ENCODE results near the gene CCDC63. TPM values are rescaled to one million over a fixed set of nuclear protein-coding genes. Genes with fewer than 3 reads are reported as not detected.

CCDC63 gene
- total RNA-seq, 2 donors from 2014 or later, result not detected

DNA sequence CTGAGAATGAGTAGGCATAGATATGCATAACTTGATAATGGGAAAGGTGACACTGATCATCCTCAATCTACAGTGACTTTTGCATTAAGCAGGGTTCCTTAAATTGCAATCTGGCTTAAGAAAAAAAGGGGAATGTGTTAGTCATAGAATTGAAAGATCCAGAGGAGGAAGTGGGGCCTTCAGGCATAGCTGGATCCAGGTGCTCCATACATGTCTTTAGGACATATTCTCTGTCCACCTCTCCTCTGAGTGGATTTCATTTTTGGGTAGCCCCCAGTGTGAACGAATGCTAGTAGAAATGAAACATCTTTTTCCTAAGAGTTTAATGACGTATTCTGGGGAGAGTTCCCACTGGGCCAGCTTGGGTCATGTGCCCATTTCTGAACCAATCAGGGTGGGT is 27.6 kb downstream of the CCDC63 start:
- no peak overlapping the region for H3K27ac Mint-ChIP-seq
- H3K4me3 Mint-ChIP-seq, result no peak overlapping the region
- DNase-seq (ENCODE audit: low spot score) (no peak), ATAC-seq (no peak)
- no peaks in the 10 kb centered on the region for H3K36me3 Mint-ChIP-seq
- no peaks in the 10 kb centered on the region for H3K4me1 Mint-ChIP-seq (ENCODE audit: low read depth in 2 of 2)
- peaks cover 0 to 13% of the 10 kb centered on the region in 2 donors for H3K27me3 Mint-ChIP-seq
- no peaks in the 10 kb centered on the region for H3K9me3 Mint-ChIP-seq

DNA sequence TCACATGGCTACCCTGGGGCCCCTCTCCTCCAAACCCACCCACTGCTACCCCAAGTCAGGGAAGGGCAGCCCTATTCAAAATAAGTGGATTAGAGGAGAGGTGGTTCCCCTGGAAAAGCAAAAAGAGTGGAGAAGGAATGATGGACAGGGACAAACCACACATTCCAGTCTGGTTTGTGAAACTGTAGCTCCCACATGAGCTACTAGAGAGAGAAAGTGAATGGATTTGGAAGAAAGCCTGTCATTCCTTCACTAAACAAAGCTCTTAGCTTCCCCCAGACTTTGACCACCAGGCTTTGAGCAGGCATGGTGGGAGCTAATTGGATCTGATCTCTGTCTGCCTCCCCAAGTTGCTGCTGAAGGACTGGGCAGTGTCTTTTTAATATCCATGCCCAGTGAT is 28.0 kb downstream of the CCDC63 start:
- H3K9me3 Mint-ChIP-seq, result no peaks in the 10 kb centered on the region
- ATAC-seq (no peak), DNase-seq (ENCODE audit: low spot score) (no peak)
- H3K27me3 Mint-ChIP-seq, result peaks cover 0 to 13% of the 10 kb centered on the region in 2 donors
- H3K4me3 Mint-ChIP-seq, result no peak overlapping the region
- no peaks in the 10 kb centered on the region for H3K36me3 Mint-ChIP-seq
- H3K27ac Mint-ChIP-seq, result no peak overlapping the region
- no peaks in the 10 kb centered on the region for H3K4me1 Mint-ChIP-seq (ENCODE audit: low read depth in 2 of 2)

DNA sequence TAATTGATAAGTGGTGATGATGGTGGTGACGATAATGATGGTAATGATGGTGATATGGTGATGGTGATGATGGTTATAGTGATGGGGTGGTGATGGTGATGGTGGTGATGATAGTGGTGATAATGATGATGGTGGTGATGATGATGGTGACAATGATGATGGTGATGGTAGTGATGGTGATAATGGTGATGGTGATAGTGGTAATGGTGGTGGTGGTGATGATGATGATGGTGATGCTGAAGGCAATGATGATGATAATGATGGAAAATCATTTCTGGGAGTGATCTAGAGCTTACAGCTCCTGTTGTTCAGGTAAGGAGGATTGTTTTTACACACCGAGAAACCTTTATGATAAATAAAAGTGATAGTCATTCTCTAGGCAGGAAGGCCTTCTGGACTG is 33.9 kb downstream of the CCDC63 start:
- Mint-ChIP-seq H3K4me1 (ENCODE audit: low read depth in 2 of 2) (no peaks in the 10 kb centered on the region), H3K27ac (no peak overlapping the region), H3K9me3 (peaks cover 4% of the 10 kb centered on the region), H3K27me3 (peaks cover 0 to 6% of the 10 kb centered on the region in 2 donors), H3K4me3 (no peak overlapping the region), H3K36me3 (no peaks in the 10 kb centered on the region)
- ATAC-seq, result no peak
- no peak for DNase-seq (ENCODE audit: low spot score)

DNA sequence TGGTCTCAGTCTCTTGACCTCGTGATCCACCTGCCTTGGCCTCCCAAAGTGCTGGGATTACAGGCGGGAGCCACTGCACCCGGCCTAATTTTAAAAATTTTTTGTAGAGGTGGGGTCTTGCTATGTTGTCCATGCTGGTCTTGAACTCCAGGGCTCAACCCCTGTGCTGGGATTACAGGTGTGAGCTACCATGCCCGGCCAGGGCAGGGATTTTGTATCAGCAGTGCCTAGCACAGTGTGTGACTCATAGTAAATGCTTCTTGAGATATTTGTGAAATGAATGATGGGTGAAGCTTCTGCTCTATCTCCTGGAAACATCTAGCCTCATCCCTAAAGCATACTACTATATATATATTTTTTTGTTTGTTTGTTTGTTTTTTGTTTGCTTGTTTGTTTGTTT is 36.5 kb downstream of the CCDC63 start:
- no peak overlapping the region for H3K4me3 Mint-ChIP-seq
- H3K4me1 Mint-ChIP-seq (ENCODE audit: low read depth in 2 of 2), result peaks cover 0 to 3% of the 10 kb centered on the region in 2 donors
- no peak for DNase-seq (ENCODE audit: low spot score)
- H3K27me3 Mint-ChIP-seq, result peaks cover 0 to 2% of the 10 kb centered on the region in 2 donors
- H3K27ac Mint-ChIP-seq, result no peak overlapping the region
- no peaks in the 10 kb centered on the region for H3K36me3 Mint-ChIP-seq
- H3K9me3 Mint-ChIP-seq, result peaks cover 4% of the 10 kb centered on the region
- no peak for ATAC-seq

DNA sequence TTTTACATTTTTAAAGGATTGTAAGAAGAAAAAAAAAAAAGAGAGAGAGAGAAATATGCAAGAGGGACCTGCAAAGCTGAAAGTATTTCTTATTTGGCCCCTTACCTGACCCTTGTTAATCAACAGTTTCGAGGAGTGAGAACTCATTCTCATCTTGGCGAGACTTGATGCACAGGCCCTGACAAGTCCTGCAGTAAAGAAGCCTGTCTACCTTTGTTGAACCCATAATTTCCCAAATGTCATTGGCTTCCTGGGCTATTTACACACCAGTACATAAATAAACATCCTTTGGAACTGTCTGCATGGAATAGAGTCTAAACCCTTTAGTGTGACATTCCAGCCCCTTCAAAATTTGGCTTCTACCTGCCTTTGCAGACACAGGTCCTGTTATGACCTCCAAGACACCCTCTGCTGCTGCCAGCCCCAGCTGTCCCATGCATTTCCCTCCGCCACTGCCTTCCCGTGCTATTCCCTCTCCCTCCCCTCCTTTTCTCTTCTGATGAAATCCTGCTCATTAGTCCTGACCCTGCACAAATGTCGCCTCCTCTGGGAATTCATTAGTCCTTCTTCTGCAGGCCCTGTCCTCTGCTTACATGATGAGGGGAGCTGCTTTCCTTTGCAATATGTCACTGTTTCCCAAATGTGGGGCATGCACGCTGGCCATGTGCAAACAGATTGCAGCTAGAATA is 38.5 kb downstream of the CCDC63 start:
- ATAC-seq (no peak), DNase-seq (ENCODE audit: low spot score) (no peak)
- Mint-ChIP-seq H3K27ac (no peak overlapping the region), H3K4me3 (no peak overlapping the region), H3K27me3 (peaks cover 0 to 2% of the 10 kb centered on the region in 2 donors), H3K4me1 (ENCODE audit: low read depth in 2 of 2) (peaks cover 0 to 3% of the 10 kb centered on the region in 2 donors), H3K9me3 (peaks cover 4% of the 10 kb centered on the region), H3K36me3 (no peaks in the 10 kb centered on the region)

DNA sequence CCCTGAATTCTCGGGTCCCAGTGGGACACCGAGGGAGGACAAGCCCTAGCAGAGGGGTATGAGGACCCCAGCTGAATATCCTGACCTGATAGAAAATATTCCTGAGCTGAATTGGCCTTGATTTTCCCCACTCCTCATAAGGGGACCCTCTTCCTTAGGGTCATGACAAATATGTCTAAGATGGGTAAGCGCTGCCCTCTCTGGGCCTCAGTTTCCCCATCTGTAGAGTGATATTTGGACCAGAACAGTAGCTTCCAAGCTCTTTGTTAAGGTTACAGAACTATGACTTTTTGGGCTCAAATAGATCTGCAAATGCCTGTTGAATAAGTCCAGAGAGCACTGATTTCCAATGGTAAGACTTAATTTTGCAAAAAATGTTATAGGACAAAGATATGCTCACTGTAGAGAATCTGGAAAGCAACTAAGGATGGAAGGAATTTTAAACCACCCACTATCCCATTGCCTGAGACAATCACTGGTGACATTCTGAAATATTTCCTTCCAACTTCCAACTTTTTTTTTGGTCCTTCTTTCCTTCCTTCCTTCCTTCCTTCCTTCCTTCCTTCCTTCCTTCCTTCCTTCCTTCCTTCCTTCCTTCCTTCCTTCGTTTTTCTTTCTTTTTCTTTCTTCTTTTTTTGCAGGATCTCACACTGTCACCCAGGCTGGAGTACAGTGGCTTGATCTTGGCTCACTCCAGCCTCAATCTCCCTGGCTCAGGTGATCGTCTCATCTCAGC is 41.6 kb downstream of the CCDC63 start:
- H3K9me3 Mint-ChIP-seq, result no peaks in the 10 kb centered on the region
- peak overlapping the region in 1 of 2 donors; percentile 78 for H3K27ac Mint-ChIP-seq
- no peak for DNase-seq (ENCODE audit: low spot score)
- H3K27me3 Mint-ChIP-seq, result peaks cover 3 to 4% of the 10 kb centered on the region in 2 donors
- ATAC-seq, result no peak
- peaks cover 0 to 3% of the 10 kb centered on the region in 2 donors for H3K4me1 Mint-ChIP-seq (ENCODE audit: low read depth in 2 of 2)
- peak overlapping the region; percentile 89 for H3K4me3 Mint-ChIP-seq
- H3K36me3 Mint-ChIP-seq, result no peaks in the 10 kb centered on the region

DNA sequence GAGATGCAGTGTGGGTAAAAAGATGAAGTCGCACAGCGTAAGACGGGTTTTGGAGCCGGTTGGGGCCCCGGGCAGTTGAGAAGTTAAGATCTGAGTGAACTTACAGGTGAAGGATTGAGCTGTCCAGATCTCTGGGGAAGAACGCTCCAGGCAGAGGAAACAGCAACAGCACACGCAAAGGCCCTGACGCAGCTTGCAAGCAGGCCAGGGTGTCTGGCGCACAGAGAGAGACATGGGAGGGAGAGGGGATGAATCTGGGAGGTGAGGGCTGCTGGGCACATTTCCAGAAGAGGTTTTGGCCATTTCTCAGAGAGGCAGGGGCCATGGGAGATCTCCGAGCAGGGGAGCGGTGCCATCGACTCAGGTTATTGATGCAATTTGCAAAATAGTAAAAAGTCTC is 42.6 kb downstream of the CCDC63 start:
- Mint-ChIP-seq H3K27me3 (peaks cover 6% of the 10 kb centered on the region in 2 donors), H3K9me3 (no peaks in the 10 kb centered on the region), H3K27ac (no peak overlapping the region), H3K4me1 (ENCODE audit: low read depth in 2 of 2) (peaks cover 0 to 6% of the 10 kb centered on the region in 2 donors), H3K36me3 (no peaks in the 10 kb centered on the region), H3K4me3 (no peak overlapping the region)
- DNase-seq (ENCODE audit: low spot score) (no peak), ATAC-seq (no peak)

DNA sequence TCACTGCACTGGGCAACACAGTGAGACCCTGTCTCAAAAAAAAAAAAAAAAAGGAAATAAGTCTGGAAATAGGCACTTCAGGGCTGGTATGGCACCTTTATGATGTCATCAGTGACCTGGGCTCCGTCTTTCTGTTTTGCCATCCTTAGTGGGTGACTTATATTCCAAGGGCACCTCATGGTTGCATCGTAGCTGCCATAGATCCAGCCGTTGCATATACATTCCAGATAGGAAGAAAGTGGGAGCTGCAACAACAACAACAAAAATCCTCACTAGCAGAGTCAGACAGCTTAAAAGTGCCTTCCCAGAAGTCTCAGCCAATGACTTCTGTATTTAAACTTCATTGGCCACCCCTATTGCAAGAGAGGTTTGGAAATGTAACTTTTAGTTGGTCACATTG is 47.2 kb downstream of the CCDC63 start:
- H3K27ac Mint-ChIP-seq, result no peak overlapping the region
- H3K36me3 Mint-ChIP-seq, result no peaks in the 10 kb centered on the region
- H3K4me3 Mint-ChIP-seq, result no peak overlapping the region
- DNase-seq (ENCODE audit: low spot score), result no peak
- H3K9me3 Mint-ChIP-seq, result no peaks in the 10 kb centered on the region
- no peak for ATAC-seq
- H3K27me3 Mint-ChIP-seq, result peaks cover 6 to 12% of the 10 kb centered on the region in 2 donors
- peaks cover 0 to 8% of the 10 kb centered on the region in 2 donors for H3K4me1 Mint-ChIP-seq (ENCODE audit: low read depth in 2 of 2)

DNA sequence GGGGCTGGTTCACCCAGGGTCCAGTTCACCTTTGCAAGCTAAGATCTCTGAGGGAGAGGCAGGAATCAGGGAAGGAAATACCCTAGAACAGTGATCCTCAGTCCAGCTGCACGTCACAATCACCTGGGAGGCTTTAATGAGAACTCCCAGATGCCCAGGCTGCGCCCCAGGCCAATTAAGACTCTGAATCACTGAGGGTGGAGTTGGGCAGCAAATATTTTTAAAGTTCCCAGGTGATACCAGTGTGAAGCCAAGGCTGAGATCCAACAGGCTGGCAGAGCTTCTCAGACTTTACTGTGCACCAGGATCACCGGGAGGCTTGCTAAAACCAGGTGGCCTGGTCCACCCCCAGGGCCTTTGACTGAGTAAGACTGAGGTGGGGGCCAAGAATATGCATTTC is 49.8 kb downstream of the CCDC63 start:
- Mint-ChIP-seq H3K27ac (no peak overlapping the region), H3K27me3 (peaks cover 6 to 8% of the 10 kb centered on the region in 2 donors), H3K4me3 (no peak overlapping the region), H3K4me1 (ENCODE audit: low read depth in 2 of 2) (peaks cover 0 to 8% of the 10 kb centered on the region in 2 donors), H3K9me3 (no peaks in the 10 kb centered on the region), H3K36me3 (no peaks in the 10 kb centered on the region)
- ATAC-seq (no peak), DNase-seq (ENCODE audit: low spot score) (no peak)

DNA sequence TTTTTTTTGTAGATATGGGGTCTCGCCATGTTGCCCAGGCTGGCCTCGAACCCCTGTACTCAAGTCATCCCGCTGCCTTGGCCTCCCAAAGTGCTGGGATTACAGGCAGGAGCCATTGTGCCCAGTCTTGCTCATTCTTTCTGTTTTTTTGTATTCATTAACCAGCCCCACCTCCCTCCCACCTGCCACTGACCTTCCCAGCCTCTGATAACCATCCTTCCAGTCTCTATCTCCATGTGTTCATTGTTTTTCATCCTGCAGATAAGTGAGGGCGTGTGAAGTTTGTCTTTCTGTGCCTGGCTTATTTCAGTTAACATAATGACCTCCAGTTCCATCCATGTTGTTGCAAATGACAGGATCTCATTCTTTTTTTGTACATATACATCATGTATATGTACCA is 54.6 kb downstream of the CCDC63 start:
- ATAC-seq, result no peak
- no peak overlapping the region for H3K4me3 Mint-ChIP-seq
- no peaks in the 10 kb centered on the region for H3K36me3 Mint-ChIP-seq
- H3K27ac Mint-ChIP-seq, result no peak overlapping the region
- H3K9me3 Mint-ChIP-seq, result no peaks in the 10 kb centered on the region
- H3K4me1 Mint-ChIP-seq (ENCODE audit: low read depth in 2 of 2), result no peaks in the 10 kb centered on the region
- no peak for DNase-seq (ENCODE audit: low spot score)
- peaks cover 0 to 2% of the 10 kb centered on the region in 2 donors for H3K27me3 Mint-ChIP-seq

DNA sequence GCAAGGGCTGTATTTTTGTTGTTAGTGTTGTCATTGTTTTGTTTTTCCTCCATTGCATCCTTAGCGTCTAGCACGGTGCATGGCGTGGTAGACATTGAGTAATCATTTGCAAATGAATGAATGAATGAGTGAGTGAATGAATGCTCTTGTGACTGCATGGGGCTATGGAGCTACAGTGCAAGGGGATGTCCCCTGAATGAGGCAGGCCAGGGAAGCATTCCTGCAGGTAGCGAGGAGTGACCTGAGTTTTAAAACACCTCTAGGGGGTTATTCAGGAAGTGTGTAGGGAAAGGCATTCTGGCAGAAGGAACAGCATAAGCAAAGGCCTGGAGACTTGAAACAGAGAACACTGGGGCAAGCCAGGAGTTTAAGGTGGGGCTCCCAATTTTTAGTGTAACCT is 56.7 kb downstream of the CCDC63 start:
- Mint-ChIP-seq H3K9me3 (no peaks in the 10 kb centered on the region), H3K36me3 (no peaks in the 10 kb centered on the region), H3K4me1 (ENCODE audit: low read depth in 2 of 2) (no peaks in the 10 kb centered on the region), H3K27ac (no peak overlapping the region), H3K4me3 (no peak overlapping the region), H3K27me3 (peaks cover 7 to 8% of the 10 kb centered on the region in 2 donors)
- no peak for DNase-seq (ENCODE audit: low spot score)
- no peak for ATAC-seq

DNA sequence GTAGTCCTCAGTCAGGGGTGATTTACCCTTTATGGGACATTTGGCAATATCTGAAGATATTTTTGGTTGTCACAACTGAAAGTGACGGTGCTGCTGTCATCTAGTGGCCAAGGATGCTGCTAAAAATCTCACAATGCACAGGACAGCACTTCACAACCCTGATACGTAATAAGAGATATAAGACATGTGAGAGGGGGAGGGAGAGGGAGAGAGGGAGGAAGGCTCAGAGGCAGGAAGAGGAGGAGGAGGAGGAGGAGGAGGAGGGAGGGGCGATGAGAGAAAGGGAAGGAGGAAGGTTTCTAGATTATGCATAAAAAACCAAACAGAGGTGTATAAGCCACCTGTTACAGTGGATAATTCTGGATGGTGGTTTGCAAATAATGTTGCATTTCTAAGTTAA is 59.3 kb downstream of the CCDC63 start:
- H3K9me3 Mint-ChIP-seq, result no peaks in the 10 kb centered on the region

DNA sequence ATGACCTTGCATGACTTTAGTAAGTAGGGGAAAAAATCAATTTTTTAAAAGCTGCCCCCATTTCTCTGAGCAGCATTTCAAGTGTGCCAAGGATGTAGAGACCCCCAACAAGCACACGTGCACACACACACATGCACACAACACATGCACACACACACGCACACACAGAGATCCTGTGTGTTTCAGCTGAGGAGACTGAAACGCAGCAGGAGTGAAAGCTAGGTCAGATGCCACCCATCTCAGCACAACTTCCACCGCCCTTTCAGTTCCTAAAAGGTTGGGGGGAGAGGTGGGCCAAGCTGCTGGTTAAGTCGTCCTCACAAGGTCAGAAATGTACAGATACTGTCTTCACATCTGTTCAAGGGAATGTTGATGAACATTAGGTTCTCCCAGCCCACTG is 59.7 kb downstream of the CCDC63 start:
- no peak overlapping the region for H3K27ac Mint-ChIP-seq
- no peaks in the 10 kb centered on the region for H3K4me1 Mint-ChIP-seq (ENCODE audit: low read depth in 2 of 2)
- DNase-seq (ENCODE audit: low spot score) (no peak), ATAC-seq (no peak)
- H3K27me3 Mint-ChIP-seq, result peaks cover 8% of the 10 kb centered on the region in 2 donors
- H3K36me3 Mint-ChIP-seq, result no peaks in the 10 kb centered on the region
- H3K4me3 Mint-ChIP-seq, result no peak overlapping the region
- H3K9me3 Mint-ChIP-seq, result no peaks in the 10 kb centered on the region

More for the DNA sequence above, 59.3 kb downstream of the CCDC63 start:
- Mint-ChIP-seq H3K27me3 (peaks cover 8% of the 10 kb centered on the region in 2 donors), H3K36me3 (no peaks in the 10 kb centered on the region), H3K4me1 (ENCODE audit: low read depth in 2 of 2) (no peaks in the 10 kb centered on the region), H3K27ac (no peak overlapping the region), H3K4me3 (no peak overlapping the region)
- ATAC-seq, result no peak
- no peak for DNase-seq (ENCODE audit: low spot score)

DNA sequence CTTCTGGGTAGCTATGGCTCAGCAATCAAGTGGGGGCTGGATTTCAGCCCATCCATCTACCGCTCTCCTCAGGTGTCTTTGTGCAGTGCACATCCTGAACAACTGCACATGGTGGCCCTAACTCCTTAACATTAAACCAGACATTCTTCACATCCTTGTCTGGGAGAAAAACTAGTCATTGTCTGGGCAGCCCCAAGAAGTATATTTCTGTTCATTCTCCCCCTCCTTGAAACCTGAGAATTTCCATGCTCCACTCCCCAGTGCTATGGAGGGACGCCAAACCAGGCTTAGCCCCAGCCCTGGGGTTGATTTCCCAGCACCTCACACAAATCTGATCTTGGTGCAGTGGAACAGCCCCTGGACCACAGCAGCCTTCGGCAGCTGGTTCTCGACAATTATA is 60.2 kb downstream of the CCDC63 start:
- H3K4me3 Mint-ChIP-seq, result no peak overlapping the region
- no peaks in the 10 kb centered on the region for H3K9me3 Mint-ChIP-seq
- H3K36me3 Mint-ChIP-seq, result no peaks in the 10 kb centered on the region
- peaks cover 8% of the 10 kb centered on the region in 2 donors for H3K27me3 Mint-ChIP-seq
- no peak for DNase-seq (ENCODE audit: low spot score)
- no peak for ATAC-seq
- H3K27ac Mint-ChIP-seq, result no peak overlapping the region
- no peaks in the 10 kb centered on the region for H3K4me1 Mint-ChIP-seq (ENCODE audit: low read depth in 2 of 2)

Data from natural killer cell treated with Interleukin-12 subunit alpha and Interleukin-12 subunit beta and Interleukin-15 and Interleukin-18, amount 100 ng/mL, for 72 hours (primary cell).